CD8-positive, alpha-beta memory T cell (primary cell): ENCODE measurements around the gene SEC61A2. TPM values are rescaled to one million over a fixed set of nuclear protein-coding genes. Genes with fewer than 3 reads are reported as not detected.
A peak's percentile ranks its signal among the peaks of the same experiment; 100 is the strongest.
"Not testable (repeated sequence)": the region's sequence is repeated elsewhere in the genome, so short reads cannot be mapped to it uniquely, and the experiment has no call there.

Experiments
- CTCF ChIA-PET: fragments of 350-600 bp; sonication (Branson Sonifier 250); formaldehyde crosslinking; loops from one replicate; lab custom pipeline; 2021; ENCODE audit warnings: antibody characterized with exemption; lab: Charles Lee
- POLR2A ChIA-PET: fragments of 350-600 bp; sonication (Branson Sonifier 250); formaldehyde crosslinking; loops from one replicate; lab custom pipeline; 2021; ENCODE audit warnings: antibody characterized with exemption; lab: Charles Lee
- DNase-seq, 5 donors: peaks; one replicate each; pipeline versions ENCODE4 v3.0.0 to v3.0.0-alpha.2; 2020 to 2022; ENCODE audit warnings: mixed read lengths in 1 of 5
- H3K27ac ChIP-seq: one replicate; pipeline ENCODE4 v1.7.0; 2013; ENCODE audit warnings: low read depth, mild to moderate bottlenecking, low read length, moderate library complexity
- H3K27me3 ChIP-seq: 2 replicates; pipeline ENCODE4 v1.7.0; 2013; ENCODE audit warnings: low read length, mild to moderate bottlenecking; ENCODE audit not compliant: insufficient read depth, poor library complexity, severe bottlenecking
- H3K36me3 ChIP-seq: 2 replicates; pipeline ENCODE4 v1.7.0; 2013; ENCODE audit warnings: mild to moderate bottlenecking, low read length, moderate library complexity; ENCODE audit not compliant: insufficient read depth
- H3K4me1 ChIP-seq: 2 replicates; pipeline ENCODE4 v1.7.0; 2013; ENCODE audit warnings: mild to moderate bottlenecking, low read length, moderate library complexity; ENCODE audit not compliant: insufficient read depth
- H3K4me3 ChIP-seq: 2 replicates; pipeline ENCODE4 v1.7.0; 2013; ENCODE audit warnings: mild to moderate bottlenecking, low read length
- H3K9me3 ChIP-seq: 2 replicates; pipeline ENCODE4 v1.7.0; 2013; ENCODE audit warnings: mild to moderate bottlenecking, low read length
- H3K27ac Mint-ChIP-seq, 8 donors: one replicate each; pipeline ENCODE4 v1.8.0; 2020 to 2021; ENCODE audit warnings: mixed read lengths in 8 of 8, mild to moderate bottlenecking in 6 of 8, inconsistent platforms in 3 of 8, moderate library complexity in 3 of 8
- H3K27me3 Mint-ChIP-seq, 2 donors: one replicate each; pipeline ENCODE4 v1.8.0; 2020 to 2021; ENCODE audit warnings: mixed read lengths in 2 of 2, mild to moderate bottlenecking in 1 of 2, moderate library complexity in 1 of 2
- H3K36me3 Mint-ChIP-seq, 3 donors: one replicate each; pipeline ENCODE4 v1.8.0; 2020 to 2021; ENCODE audit warnings: mixed read lengths in 3 of 3, inconsistent platforms in 1 of 3, mild to moderate bottlenecking in 1 of 3
- H3K4me1 Mint-ChIP-seq, 3 donors: one replicate each; pipeline ENCODE4 v1.8.0; 2020 to 2021; ENCODE audit warnings: mixed read lengths in 3 of 3, inconsistent platforms in 1 of 3, mild to moderate bottlenecking in 1 of 3
- H3K4me3 Mint-ChIP-seq, 7 donors: one replicate each; pipeline ENCODE4 v1.8.0; 2020 to 2021; ENCODE audit warnings: mixed read lengths in 7 of 7, mild to moderate bottlenecking in 6 of 7, moderate library complexity in 4 of 7, inconsistent platforms in 2 of 7
- H3K9me3 Mint-ChIP-seq, 5 donors: one replicate each; pipeline ENCODE4 v1.8.0; 2020 to 2022; ENCODE audit warnings: mixed read lengths in 5 of 5, mild to moderate bottlenecking in 3 of 5, moderate library complexity in 2 of 5, inconsistent platforms in 1 of 5
- polyA plus RNA-seq: library from polyadenylated mRNA; unstranded; fragments of 300-500 nt; fragmentation: Illumina TruSeq; gene quantifications from one replicate; pipeline ENCODE4 v1.2.3, GENCODE V29; 2021
- total RNA-seq, 2 experiments: library from RNA; stranded (reverse); gene quantifications; one replicate each; pipeline ENCODE4 v1.2.3, GENCODE V29; 2021

The SEC61A2 gene
- total RNA-seq = 10 to 100 TPM; 12.5 to 13.6 TPM
- polyA plus RNA-seq = 2.5 TPM

- Histone ChIP-seq H3K4me1 (peaks cover 8% of the 10 kb centered on the region), H3K9me3 (no peaks in the 10 kb centered on the region), H3K27me3 (no peaks in the 10 kb centered on the region), H3K36me3 (no peaks in the 10 kb centered on the region), H3K4me3 (peak within 1 kb of the TSS; percentile 62), H3K27ac (peak within 1 kb of the TSS; percentile 79)
- peak within 1 kb of the TSS; percentile 89 to 96 (median 91) for H3K4me3 Mint-ChIP-seq
- DNase-seq = peak; percentile 97 to 99 (median 98)
- H3K27me3 Mint-ChIP-seq = peaks cover 0 to 2% of the 10 kb centered on the region in 2 donors
- ChIA-PET POLR2A (interaction anchor here (0.7 to 1.2 kb wide), 3 partner anchors 59 to 86 kb away, joined by 3 to 6 read pairs (median 5); partner anchors contain the start of genes CDC123, NUDT5 and UPF2), CTCF (interaction anchor here (1.4 to 1.6 kb wide), 3 partner anchors 11 to 86 kb away, joined by 3 to 4 read pairs (median 3); no protein-coding TSS in a partner anchor)
- no peaks in the 10 kb centered on the region for H3K9me3 Mint-ChIP-seq
- peaks cover 0 to 17% (median 0%) of the 10 kb centered on the region in 3 donors for H3K36me3 Mint-ChIP-seq
- H3K27ac Mint-ChIP-seq = peak within 1 kb of the TSS; percentile 83 to 95 (median 90)
- peaks cover 15 to 29% (median 29%) of the 10 kb centered on the region in 3 donors for H3K4me1 Mint-ChIP-seq
Measured at GRCh38 chr10:12129222-12130111, at the start of gene SEC61A2. SEC61A2 (plus strand) TSS chr10:12129677; CDS start chr10:12129788, 111 bp downstream.

- Mint-ChIP-seq H3K36me3 (peaks cover 7 to 39% (median 8%) of the 10 kb centered on the region in 3 donors), H3K27ac (no peak overlapping the region), H3K27me3 (peaks cover 0 to 1% of the 10 kb centered on the region in 2 donors), H3K9me3 (no peaks in the 10 kb centered on the region), H3K4me1 (no peaks in the 10 kb centered on the region), H3K4me3 (no peak overlapping the region)
- Histone ChIP-seq H3K36me3 (no peaks in the 10 kb centered on the region), H3K27me3 (no peaks in the 10 kb centered on the region), H3K9me3 (no peaks in the 10 kb centered on the region), H3K4me1 (no peaks in the 10 kb centered on the region), H3K4me3 (no peak overlapping the region), H3K27ac (no peak overlapping the region)
- no peak for DNase-seq
- ChIA-PET CTCF (interaction anchor here (1.0 kb wide), 1 partner anchor 9 kb away, joined by 3 read pairs; no protein-coding TSS in a partner anchor), POLR2A (interaction anchor here (0.6 kb wide), 1 partner anchor 917 kb away, joined by 3 read pairs; no protein-coding TSS in a partner anchor)
Measured at GRCh38 chr10:12081470-12081869, 48.0 kb upstream of the SEC61A2 start.

GRCh38 chr10:12081879-12082557 lies 47.5 kb upstream of the SEC61A2 start:
- Histone ChIP-seq H3K4me3 (no peak overlapping the region), H3K9me3 (no peaks in the 10 kb centered on the region), H3K27me3 (no peaks in the 10 kb centered on the region), H3K4me1 (no peaks in the 10 kb centered on the region), H3K27ac (no peak overlapping the region), H3K36me3 (peaks cover 4% of the 10 kb centered on the region)
- Mint-ChIP-seq H3K4me1 (no peaks in the 10 kb centered on the region), H3K27me3 (peaks cover 0 to 1% of the 10 kb centered on the region in 2 donors), H3K9me3 (no peaks in the 10 kb centered on the region), H3K36me3 (peaks cover 7 to 45% (median 10%) of the 10 kb centered on the region in 3 donors), H3K27ac (peak overlapping the region in 1 of 8 donors; percentile 36), H3K4me3 (no peak overlapping the region)
- POLR2A ChIA-PET = interaction anchor here (0.6 kb wide), 1 partner anchor 917 kb away, joined by 3 read pairs; no protein-coding TSS in a partner anchor
- CTCF ChIA-PET = interaction anchor here (1.0 kb wide), 1 partner anchor 9 kb away, joined by 3 read pairs; no protein-coding TSS in a partner anchor
- DNase-seq = no peak

GRCh38 chr10:12088919-12089318 lies 40.6 kb upstream of the SEC61A2 start:
- Mint-ChIP-seq H3K4me1 (no peaks in the 10 kb centered on the region), H3K9me3 (no peaks in the 10 kb centered on the region), H3K27ac (peak overlapping the region in 3 of 8 donors; percentile 3 to 96 (median 79)), H3K36me3 (peaks cover 8 to 71% (median 21%) of the 10 kb centered on the region in 3 donors), H3K4me3 (no peak overlapping the region), H3K27me3 (no peaks in the 10 kb centered on the region)
- POLR2A ChIA-PET = no interaction called here
- Histone ChIP-seq H3K27me3 (no peaks in the 10 kb centered on the region), H3K4me1 (no peaks in the 10 kb centered on the region), H3K36me3 (peaks cover 6% of the 10 kb centered on the region), H3K27ac (no peak overlapping the region), H3K9me3 (no peaks in the 10 kb centered on the region), H3K4me3 (no peak overlapping the region)
- DNase-seq = no peak
- CTCF ChIA-PET = no interaction called here

- ChIA-PET CTCF (no interaction called here), POLR2A (no interaction called here)
- no peak overlapping the region for H3K4me3 Mint-ChIP-seq
- Histone ChIP-seq H3K27me3 (no peaks in the 10 kb centered on the region), H3K36me3 (peaks cover 6% of the 10 kb centered on the region), H3K9me3 (no peaks in the 10 kb centered on the region), H3K27ac (no peak overlapping the region), H3K4me3 (no peak overlapping the region), H3K4me1 (no peaks in the 10 kb centered on the region)
- H3K27ac Mint-ChIP-seq = peak overlapping the region in 2 of 8 donors; percentile 61 to 66
- no peak for DNase-seq
- H3K9me3 Mint-ChIP-seq = no peaks in the 10 kb centered on the region
- peaks cover 8 to 71% (median 20%) of the 10 kb centered on the region in 3 donors for H3K36me3 Mint-ChIP-seq
- H3K27me3 Mint-ChIP-seq = no peaks in the 10 kb centered on the region
- no peaks in the 10 kb centered on the region for H3K4me1 Mint-ChIP-seq
Measured at GRCh38 chr10:12091421-12091820, 38.1 kb upstream of the SEC61A2 start.

GRCh38 chr10:12097361-12097760 lies 32.1 kb upstream of the SEC61A2 start:
- H3K4me3 ChIP-seq, H3K9me3 Mint-ChIP-seq, CTCF ChIA-PET, H3K27ac ChIP-seq, H3K4me3 Mint-ChIP-seq, POLR2A ChIA-PET, H3K27me3 Mint-ChIP-seq, H3K4me1 Mint-ChIP-seq, H3K27me3 ChIP-seq, H3K4me1 ChIP-seq, H3K9me3 ChIP-seq, DNase-seq: not testable (repeated sequence)
- peaks cover 11% of the 10 kb centered on the region for H3K36me3 ChIP-seq
- Mint-ChIP-seq H3K27ac (peak overlapping the region in 1 of 8 donors; percentile 54), H3K36me3 (peaks cover 16 to 69% (median 22%) of the 10 kb centered on the region in 3 donors)

GRCh38 chr10:12097791-12098190 lies 31.7 kb upstream of the SEC61A2 start:
- Mint-ChIP-seq H3K27me3 (no peaks in the 10 kb centered on the region), H3K36me3 (peaks cover 16 to 67% (median 22%) of the 10 kb centered on the region in 3 donors), H3K27ac (no peak overlapping the region), H3K9me3 (no peaks in the 10 kb centered on the region), H3K4me1 (no peaks in the 10 kb centered on the region), H3K4me3 (no peak overlapping the region)
- Histone ChIP-seq H3K4me1 (no peaks in the 10 kb centered on the region), H3K27ac (no peak overlapping the region), H3K36me3 (peaks cover 11% of the 10 kb centered on the region), H3K27me3 (no peaks in the 10 kb centered on the region), H3K4me3 (no peak overlapping the region), H3K9me3 (no peaks in the 10 kb centered on the region)
- ChIA-PET CTCF (interaction anchor here (0.6 kb wide), 1 partner anchor 476 kb away, joined by 4 read pairs; no protein-coding TSS in a partner anchor), POLR2A (no interaction called here)
- DNase-seq = no peak
